Central memory CD4-positive, alpha-beta T cell (primary cell): Measurements from ENCODE around the gene PRDM15.

Source experiments
- DNase-seq: peaks from one replicate; pipeline ENCODE4 v3.0.0; 2022

Gene PRDM15

GRCh38 chr21:41759214-41759840 is 119.8 kb downstream of the PRDM15 start:
- DNase-seq, result no peak

DNA sequence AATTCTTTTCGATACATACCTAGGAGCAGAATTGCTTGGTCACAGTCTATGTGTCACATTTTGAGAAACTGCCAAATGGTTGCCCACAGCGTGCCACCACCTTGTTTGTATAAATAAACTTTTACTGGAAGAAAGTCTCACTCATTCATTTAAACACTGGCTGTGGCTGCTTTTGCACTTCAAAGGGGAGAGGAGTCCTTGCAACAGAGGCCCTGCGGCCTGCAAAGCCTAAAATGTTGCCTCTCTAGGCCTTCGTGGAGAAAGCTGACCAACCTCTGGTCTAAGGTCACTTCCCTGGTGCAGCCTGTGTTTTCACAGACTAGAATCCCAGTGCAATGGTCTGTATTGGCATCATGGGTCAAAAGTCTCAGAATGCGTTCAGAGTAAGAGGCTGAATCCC is 120.6 kb downstream of the PRDM15 start:
- no peak for DNase-seq

DNA sequence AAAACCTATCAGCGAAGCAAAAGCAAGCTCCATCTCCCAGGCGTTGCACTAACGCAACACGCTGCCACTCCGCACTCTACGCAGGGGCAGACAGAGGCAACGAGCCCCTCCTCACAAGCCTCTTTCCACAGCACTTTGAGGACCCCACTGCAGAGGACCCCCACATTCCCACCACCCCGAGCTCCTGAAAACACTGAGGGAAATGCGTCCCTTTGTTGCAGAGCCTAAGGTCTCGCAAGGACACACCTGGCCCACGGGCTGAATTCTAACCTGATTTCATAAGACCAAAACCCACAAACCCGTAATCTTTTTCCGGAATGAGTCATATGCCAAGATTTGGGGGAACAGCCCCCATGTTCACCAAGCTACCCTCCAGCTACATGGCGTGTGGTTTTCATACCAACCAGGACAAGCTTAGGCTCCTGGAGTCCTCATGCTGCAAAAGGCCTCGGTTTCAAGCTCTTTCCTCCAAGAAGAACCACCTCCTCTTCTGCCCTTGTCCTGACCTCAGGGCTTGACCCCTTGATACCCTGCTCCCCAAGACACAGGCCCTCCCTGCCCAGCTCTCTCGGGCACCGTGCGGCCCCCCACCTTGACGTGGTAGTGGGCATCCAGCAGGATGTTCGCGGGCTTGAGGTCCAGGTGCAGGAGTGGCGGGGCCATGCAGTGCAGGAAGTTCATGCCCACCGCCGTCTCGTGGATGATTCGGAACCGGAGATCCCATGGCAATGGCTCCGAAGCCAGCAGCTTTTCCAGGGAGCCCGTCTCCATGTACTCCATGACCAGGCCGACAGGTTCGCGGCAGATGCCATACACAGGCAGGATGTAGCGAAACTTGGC is 123.0 kb downstream of the PRDM15 start:
- DNase-seq, result no peak

DNA sequence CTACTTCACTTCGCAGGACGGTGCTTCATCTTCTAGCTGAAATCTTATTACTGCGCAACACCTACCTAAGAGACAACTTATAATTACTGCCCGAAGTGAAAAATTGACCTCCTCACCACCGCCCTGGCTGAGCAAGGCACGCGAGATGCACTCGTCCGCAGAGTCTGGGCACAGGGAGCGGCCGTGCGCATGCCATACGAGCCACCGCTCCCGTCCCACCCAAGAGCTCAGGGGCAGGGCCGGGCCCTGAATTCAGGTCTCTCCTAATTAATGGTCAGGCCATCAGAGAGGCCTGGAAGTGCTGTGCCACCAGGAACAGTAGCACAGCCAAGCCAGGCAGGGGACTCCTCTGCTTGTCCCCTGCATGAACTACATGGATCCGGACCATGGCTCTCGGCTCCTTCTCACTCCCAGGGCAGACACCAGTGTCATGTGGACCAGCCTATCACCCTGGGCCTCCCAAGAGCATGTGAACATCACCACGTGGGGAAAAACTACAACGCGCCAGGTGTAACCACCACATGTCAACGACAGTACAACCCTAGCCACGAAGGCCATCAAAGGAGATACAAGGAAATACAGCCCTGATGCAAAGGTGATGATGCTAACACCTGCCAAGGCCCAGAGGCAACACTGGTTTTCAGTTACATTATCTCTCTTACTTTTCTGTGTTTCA is 123.7 kb downstream of the PRDM15 start:
- no peak for DNase-seq

GRCh38 chr21:41754479-41754891 is 124.7 kb downstream of the PRDM15 start:
- DNase-seq, result no peak

GRCh38 chr21:41753006-41753898 is 125.9 kb downstream of the PRDM15 start:
- no peak for DNase-seq

- no peak for DNase-seq
Measured at GRCh38 chr21:41752231-41752681, 126.9 kb downstream of the PRDM15 start.

- DNase-seq, result no peak
Measured at GRCh38 chr21:41751611-41752011, 127.5 kb downstream of the PRDM15 start.

DNA sequence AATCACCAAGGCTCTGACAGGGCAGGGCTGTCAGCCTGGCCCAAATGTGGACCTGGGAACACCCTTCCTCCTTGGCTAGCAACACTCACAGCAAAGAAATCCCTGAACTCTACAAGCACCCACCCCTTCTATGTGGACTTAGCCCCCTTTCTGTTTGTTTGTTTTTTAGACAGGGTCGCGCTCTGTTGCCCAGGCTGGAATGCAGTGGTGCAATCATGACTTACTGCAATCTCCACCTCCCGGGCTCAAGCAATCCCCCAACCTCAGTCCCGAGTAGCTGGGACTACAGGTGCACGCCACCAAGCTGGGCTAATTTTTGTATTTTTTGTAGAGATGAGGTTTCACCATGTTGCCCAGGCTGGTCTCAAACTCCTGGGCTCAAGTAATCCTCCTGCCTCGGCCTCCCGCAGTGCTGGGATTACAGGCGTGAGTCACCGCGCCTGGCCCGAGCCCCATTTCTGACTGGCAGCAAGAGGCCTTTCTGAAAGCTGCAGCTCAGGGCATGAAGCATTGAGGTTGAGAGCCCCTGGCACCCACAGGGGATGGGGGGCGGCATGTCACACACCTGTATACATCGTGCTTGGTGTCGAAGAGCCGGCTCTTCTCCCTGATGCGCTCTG is 128.5 kb downstream of the PRDM15 start:
- DNase-seq, result no peak

DNA sequence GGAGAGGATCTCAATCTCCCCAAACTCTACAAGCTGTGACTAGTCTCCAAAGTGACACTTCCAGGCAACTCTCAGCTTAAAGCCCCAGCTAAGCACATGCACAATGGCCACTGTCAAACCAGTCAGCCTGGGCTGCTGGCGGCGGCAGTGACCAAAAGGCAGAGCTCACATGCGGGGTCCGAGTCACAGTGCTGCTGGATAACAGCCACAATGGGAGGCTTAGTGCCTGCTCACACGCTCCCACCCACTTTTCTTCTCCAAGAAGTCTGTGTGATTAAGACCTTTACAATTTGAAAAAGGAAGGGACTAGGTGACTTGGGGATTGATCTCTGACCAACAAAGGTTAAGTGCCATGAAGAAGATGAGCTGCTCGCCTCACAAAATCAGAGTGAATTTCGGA is 129.1 kb downstream of the PRDM15 start:
- DNase-seq, result no peak

DNA sequence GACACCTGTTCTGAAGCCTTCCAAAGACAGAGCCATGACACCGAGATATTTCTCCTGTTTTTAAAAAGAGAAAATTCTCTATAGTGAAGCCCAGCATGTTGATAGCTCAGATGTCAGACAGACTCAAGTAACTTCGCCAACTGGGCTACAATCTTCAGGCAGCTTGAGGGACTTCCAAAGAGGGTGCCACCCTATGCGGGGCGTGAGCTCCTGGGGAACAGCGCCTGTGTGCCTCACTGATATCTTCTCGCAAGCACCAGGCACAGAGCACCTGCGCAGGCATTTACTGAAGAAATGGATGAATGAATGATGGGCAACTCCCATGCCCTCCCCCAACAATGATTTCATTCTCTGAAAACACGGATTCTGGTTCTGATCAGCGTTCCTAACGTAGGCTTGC is 129.9 kb downstream of the PRDM15 start:
- DNase-seq, result no peak
